Measurements from ENCODE around the gene VHLL.

The VHLL gene

DNA sequence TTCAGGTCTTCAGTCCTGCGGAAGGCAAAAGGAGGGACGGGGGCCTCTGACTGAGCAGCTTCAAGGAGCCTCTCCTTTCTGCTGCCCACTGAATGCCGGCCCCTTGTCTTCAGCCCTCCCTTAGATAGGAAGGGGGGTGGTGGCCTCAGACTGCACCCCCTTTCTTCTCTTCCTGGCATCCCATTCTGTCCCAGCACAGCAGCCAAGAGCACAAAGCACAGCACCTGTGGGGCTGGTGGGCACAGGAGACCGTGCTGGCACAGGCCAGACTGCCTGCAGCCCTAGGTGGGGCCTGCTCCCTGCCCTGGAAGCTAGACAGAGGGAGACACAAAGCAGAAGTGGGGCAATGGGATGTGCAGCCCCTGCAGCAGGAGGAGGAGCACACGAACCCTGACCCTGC, 49.5 kb downstream of the VHLL start:
- no peak for DNase-seq
